GM18499 (cell line): ENCODE data around the gene UCHL5.
"Not testable (repeated sequence)": the region's sequence is repeated elsewhere in the genome, so short reads cannot be mapped to it uniquely, and the experiment has no call there.

Source experiments
- ATAC-seq: cut with Tn5 transposase; IDR thresholded peaks from one replicate; pipeline ENCODE4 v1.9.1; 2021; ENCODE audit warnings: moderate number of reproducible peaks; ENCODE audit not compliant: insufficient read depth, unreplicated experiment

UCHL5 gene

GRCh38 chr1:193014400-193014799, 44.8 kb downstream of the UCHL5 start:
- no peak for ATAC-seq

- no peak for ATAC-seq
Measured at GRCh38 chr1:193013707-193014106, 45.5 kb downstream of the UCHL5 start.

- no peak for ATAC-seq
Measured at GRCh38 chr1:193013005-193013404, 46.2 kb downstream of the UCHL5 start.

- ATAC-seq = no peak
Measured at GRCh38 chr1:193011406-193011805, 47.8 kb downstream of the UCHL5 start.

DNA sequence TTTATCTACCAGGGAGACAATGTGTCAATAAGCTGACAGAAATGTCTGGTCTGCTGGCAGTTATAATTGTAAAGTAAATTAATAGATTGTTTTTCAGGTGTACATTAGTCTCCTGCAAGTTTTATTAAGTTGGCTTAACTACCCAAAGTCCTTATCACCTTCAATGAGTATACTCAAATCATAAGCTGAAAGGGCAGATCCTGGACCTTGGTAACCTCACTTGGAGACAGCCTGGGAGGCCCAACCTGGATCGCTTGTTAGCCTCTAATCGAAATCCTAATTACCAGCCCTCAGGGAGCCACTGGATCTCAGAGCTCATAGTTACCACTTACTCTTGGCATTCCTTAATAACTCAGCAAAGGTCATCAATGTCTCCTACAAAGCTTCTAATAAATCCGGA, 49.7 kb downstream of the UCHL5 start:
- no peak for ATAC-seq

GRCh38 chr1:193005785-193006184, 53.4 kb downstream of the UCHL5 start:
- ATAC-seq = no peak

GRCh38 chr1:192998536-192998935, 60.6 kb downstream of the UCHL5 start:
- ATAC-seq = no peak

DNA sequence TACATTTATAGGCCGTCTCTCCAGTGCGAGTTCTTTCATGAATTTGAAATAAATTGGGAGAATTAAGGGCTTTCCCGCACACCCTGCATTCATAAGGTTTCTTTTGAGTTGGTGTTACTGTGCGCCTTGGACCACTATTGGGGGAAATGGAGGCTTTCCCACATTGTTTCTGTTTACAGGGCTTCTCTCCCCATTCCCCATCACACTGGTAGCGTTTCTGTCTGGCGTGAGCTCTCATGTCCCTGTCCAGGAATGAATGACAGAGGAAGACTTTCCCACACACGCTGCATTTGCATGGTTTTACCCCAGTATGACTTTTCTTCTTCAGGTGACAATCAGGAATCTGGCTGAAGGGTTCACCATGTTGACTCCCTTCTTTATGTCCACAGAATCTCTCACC, 65.0 kb downstream of the UCHL5 start:
- ATAC-seq = no peak

- ATAC-seq = peak; percentile 51
Measured at GRCh38 chr1:192993426-192994085, 65.6 kb downstream of the UCHL5 start.

GRCh38 chr1:192986748-192987334, 72.3 kb downstream of the UCHL5 start:
- ATAC-seq = not testable (repeated sequence)

DNA sequence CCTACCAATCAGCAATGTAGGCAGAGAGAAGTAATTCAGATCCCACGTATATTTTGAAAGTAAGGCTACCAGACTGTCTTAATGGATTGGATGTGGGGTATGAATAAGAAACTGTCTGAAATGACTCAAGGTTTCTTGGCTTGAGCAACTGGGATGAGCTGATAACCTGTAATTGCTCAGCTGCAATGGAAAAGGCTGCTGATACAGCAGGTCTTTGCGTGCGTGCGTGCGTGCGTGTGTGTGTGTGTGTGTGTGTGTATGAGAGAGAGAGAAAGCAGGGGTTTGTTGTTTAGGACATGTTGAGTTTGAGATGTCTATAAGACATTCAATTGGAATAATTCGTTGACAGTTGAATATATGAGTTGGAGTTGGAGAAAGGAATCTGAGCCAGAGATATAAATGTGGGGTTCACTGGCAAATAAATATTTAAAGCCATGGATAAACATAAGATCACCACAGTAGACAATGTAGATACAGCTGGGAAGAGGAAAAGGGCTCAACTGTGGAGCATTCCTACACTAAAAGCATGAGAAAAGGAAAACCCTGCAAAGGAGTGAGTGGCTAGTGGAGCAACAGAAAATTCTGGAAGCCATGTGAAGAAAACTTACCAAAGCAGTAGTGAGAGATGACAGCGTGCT, 72.9 kb downstream of the UCHL5 start:
- no peak for ATAC-seq

- no peak for ATAC-seq
Measured at GRCh38 chr1:192984080-192984479, 75.1 kb downstream of the UCHL5 start.

DNA sequence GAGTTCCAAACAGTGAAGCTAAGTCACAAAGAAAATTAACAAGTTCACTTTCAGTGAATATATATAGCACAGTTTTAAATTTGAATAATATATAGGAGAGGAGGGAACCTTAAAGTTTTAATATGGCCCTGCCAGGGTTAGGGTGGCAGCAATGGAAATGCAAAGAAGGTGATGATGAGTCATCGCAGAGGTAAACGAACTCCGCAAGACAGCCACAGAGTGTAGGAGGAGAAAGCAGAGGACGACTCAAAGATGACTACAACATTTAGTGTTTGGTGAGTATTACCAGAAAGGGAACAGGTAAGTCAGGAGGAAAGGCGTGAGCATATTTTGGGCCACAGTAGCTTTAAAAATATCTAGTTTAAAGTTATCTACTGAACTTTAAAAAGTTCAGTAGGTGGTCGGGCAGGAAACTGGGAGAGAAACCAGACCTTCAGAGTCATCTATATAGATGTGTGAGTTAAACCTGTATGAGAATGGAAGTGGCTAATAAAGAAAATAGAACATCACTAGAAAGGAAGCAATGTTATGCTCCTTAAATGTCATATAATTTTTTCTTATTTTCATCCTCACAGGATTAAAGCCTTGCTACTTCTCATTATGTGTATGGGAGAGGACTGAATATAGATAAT, 75.7 kb downstream of the UCHL5 start:
- ATAC-seq = peak; percentile 87

DNA sequence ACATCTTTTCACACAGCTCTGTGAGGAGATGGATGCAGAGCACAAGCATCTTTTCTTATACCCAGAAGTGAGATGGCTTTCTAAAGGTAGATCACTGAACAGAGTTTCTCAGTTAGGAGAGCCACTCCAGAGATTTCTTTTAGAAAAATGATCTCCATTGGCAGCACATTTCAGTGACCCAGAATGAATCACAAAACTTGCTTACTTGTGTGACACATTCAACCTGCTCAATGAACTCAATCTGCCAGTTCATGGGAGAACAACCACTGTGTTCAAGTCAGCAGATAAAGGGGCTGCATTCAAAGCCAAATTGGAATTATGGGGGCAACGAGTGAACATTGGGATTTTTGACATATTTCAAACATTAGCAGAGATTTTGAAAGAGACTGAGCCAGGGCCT, 78.3 kb downstream of the UCHL5 start:
- ATAC-seq = no peak

- not testable (repeated sequence) for ATAC-seq
Measured at GRCh38 chr1:192980334-192980733, 78.8 kb downstream of the UCHL5 start.

- ATAC-seq = no peak
Measured at GRCh38 chr1:192979542-192979941, 79.6 kb downstream of the UCHL5 start.

GRCh38 chr1:192978195-192978710, 80.9 kb downstream of the UCHL5 start:
- ATAC-seq = no peak

GRCh38 chr1:192977089-192977706, 82.0 kb downstream of the UCHL5 start:
- ATAC-seq = no peak

GRCh38 chr1:192976576-192976975, 82.6 kb downstream of the UCHL5 start:
- ATAC-seq = no peak

DNA sequence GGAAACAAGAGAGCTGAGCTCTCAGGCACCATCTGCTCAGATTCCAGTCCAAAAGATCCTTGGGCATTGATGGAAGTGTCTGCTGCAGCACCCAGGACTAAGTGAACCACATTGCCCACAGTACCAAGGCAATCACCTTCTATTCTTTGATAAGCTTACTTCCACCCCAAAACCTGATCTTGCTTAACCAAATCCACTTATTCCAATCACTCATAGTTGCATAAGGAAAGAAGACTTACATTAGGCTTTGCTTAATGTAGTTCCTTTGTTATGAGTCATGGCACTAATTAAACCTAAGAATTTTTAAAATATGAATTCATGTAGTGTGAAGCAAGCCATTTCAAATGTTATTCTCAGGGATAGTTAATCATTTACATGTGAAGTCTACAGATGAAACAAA, 84.5 kb downstream of the UCHL5 start:
- no peak for ATAC-seq

GRCh38 chr1:192973988-192974387, 85.2 kb downstream of the UCHL5 start:
- ATAC-seq = no peak
